Astrocyte (in vitro differentiated cells and primary cell): ENCODE measurements around the gene P3H4. TPM values are rescaled to one million over a fixed set of nuclear protein-coding genes. Genes with fewer than 3 reads are reported as not detected.
A peak's percentile ranks its signal among the peaks of the same experiment; 100 is the strongest.
"Not testable (repeated sequence)": the region's sequence is repeated elsewhere in the genome, so short reads cannot be mapped to it uniquely, and the experiment has no call there.

Experiments
- DNase-seq: peaks from one replicate; pipeline ENCODE4 v3.0.0-alpha.2; 2010; ENCODE audit warnings: low read depth
- FAIRE-seq: peaks from 2 replicates; lab custom pipeline; 2011; peaks lifted over from hg19 to GRCh38; lab: Jason Lieb, UNC
- H2AFZ ChIP-seq: 2 replicates; pipeline ENCODE4 v1.6.0; 2012; ENCODE audit warnings: low read depth, low read length, inconsistent platforms
- H3K27ac ChIP-seq: 2 replicates; pipeline ENCODE4 v1.5.1; 2011; ENCODE audit warnings: low read depth, low read length, inconsistent platforms
- H3K27me3 ChIP-seq: 2 replicates; pipeline ENCODE4 v1.6.0; 2011; ENCODE audit warnings: low read length, inconsistent platforms; ENCODE audit not compliant: insufficient read depth
- H3K36me3 ChIP-seq: 2 replicates; pipeline ENCODE4 v1.5.1; 2011; ENCODE audit warnings: low read length, inconsistent platforms; ENCODE audit not compliant: insufficient read depth
- H3K4me1 ChIP-seq: 2 replicates; pipeline ENCODE4 v1.5.1; 2011; ENCODE audit warnings: low read length, inconsistent platforms; ENCODE audit not compliant: insufficient read depth
- H3K4me2 ChIP-seq: 2 replicates; pipeline ENCODE4 v1.6.0; 2012; ENCODE audit warnings: low read length, inconsistent platforms
- H3K4me3 ChIP-seq: 2 replicates; pipeline ENCODE4 v1.5.1; 2011; ENCODE audit warnings: low read depth, mild to moderate bottlenecking, low read length, inconsistent platforms; ENCODE audit not compliant: insufficient read depth
- H3K79me2 ChIP-seq: 2 replicates; pipeline ENCODE4 v1.6.0; 2012; ENCODE audit warnings: mild to moderate bottlenecking, low read length, inconsistent platforms; ENCODE audit not compliant: insufficient read depth
- H3K9ac ChIP-seq: 2 replicates; pipeline ENCODE4 v1.6.0; 2012; ENCODE audit warnings: mild to moderate bottlenecking, low read length, inconsistent platforms
- H3K9me3 ChIP-seq: 2 replicates; pipeline ENCODE4 v1.5.1; 2012; ENCODE audit warnings: low read depth, mild to moderate bottlenecking, low read length, inconsistent platforms; ENCODE audit not compliant: insufficient read depth
- H4K20me1 ChIP-seq: 2 replicates; pipeline ENCODE4 v1.6.0; 2012; ENCODE audit warnings: low read length, inconsistent platforms; ENCODE audit not compliant: insufficient read depth
- H3K27ac Mint-ChIP-seq: one replicate; pipeline ENCODE4 v1.8.0; 2021; ENCODE audit warnings: mild to moderate bottlenecking, mixed read lengths; ENCODE audit not compliant: unreplicated experiment
- H3K27me3 Mint-ChIP-seq: one replicate; pipeline ENCODE4 v1.8.0; 2021; ENCODE audit warnings: low read depth, mixed read lengths; ENCODE audit not compliant: unreplicated experiment
- H3K36me3 Mint-ChIP-seq: one replicate; pipeline ENCODE4 v1.8.0; 2021; ENCODE audit warnings: low read depth, mixed read lengths; ENCODE audit not compliant: unreplicated experiment
- H3K4me1 Mint-ChIP-seq: one replicate; pipeline ENCODE4 v1.8.0; 2021; ENCODE audit warnings: low read depth, mixed read lengths; ENCODE audit not compliant: unreplicated experiment
- H3K4me3 Mint-ChIP-seq: one replicate; pipeline ENCODE4 v1.8.0; 2021; ENCODE audit warnings: mild to moderate bottlenecking, moderate library complexity, mixed read lengths; ENCODE audit not compliant: unreplicated experiment
- H3K9me3 Mint-ChIP-seq: one replicate; pipeline ENCODE4 v1.8.0; 2021; ENCODE audit warnings: mild to moderate bottlenecking, mixed read lengths; ENCODE audit not compliant: unreplicated experiment
- CTCF ChIP-seq: IDR thresholded peaks from 2 replicates; pipeline ENCODE4 v1.5.1; 2011; ENCODE audit warnings: low read depth, mild to moderate bottlenecking, inconsistent platforms, low read length, moderate library complexity; ENCODE audit not compliant: insufficient read depth
- EZH2 ChIP-seq: IDR thresholded peaks from 2 replicates; pipeline ENCODE4 v1.6.1; 2012; ENCODE audit warnings: mild to moderate bottlenecking, low read length, inconsistent platforms; ENCODE audit not compliant: insufficient read depth
- total RNA-seq: library from RNA; stranded (reverse); gene quantifications from 2 replicates; pipeline ENCODE4 v1.2.1, GENCODE V29; 2021

P3H4 gene
- total RNA-seq, 1 donor from 2014 or later: 81.5 TPM

GRCh38 chr17:41777157-41777573, 34.6 kb downstream of the P3H4 start:
- H3K27me3 ChIP-seq: no peaks in the 10 kb centered on the region
- H3K4me2 ChIP-seq: peak overlapping the region; percentile 79
- DNase-seq (no peak), FAIRE-seq (no peak)
- H3K36me3 ChIP-seq: no peaks in the 10 kb centered on the region
- peaks cover 39% of the 10 kb centered on the region for H3K4me1 ChIP-seq
- no peaks in the 10 kb centered on the region for H3K9me3 ChIP-seq
- Mint-ChIP-seq H3K4me3 (no peak overlapping the region), H3K4me1 (peaks cover 58% of the 10 kb centered on the region), H3K36me3 (peaks cover 14% of the 10 kb centered on the region), H3K27ac (no peak overlapping the region), H3K27me3 (no peaks in the 10 kb centered on the region), H3K9me3 (no peaks in the 10 kb centered on the region)
- peaks cover 35% of the 10 kb centered on the region for H3K79me2 ChIP-seq
- H3K4me3 ChIP-seq: no peak overlapping the region
- H3K27ac ChIP-seq: peak overlapping the region; percentile 81
- no peak overlapping the region for H2AFZ ChIP-seq
- H4K20me1 ChIP-seq: peaks cover 35% of the 10 kb centered on the region
- TF ChIP-seq CTCF (no peak), EZH2 (no peak)
- peak overlapping the region; percentile 50 for H3K9ac ChIP-seq

- H3K36me3 Mint-ChIP-seq, H3K27me3 ChIP-seq, FAIRE-seq, H3K4me2 ChIP-seq, H3K4me3 ChIP-seq, H3K27ac Mint-ChIP-seq, H3K27ac ChIP-seq, H3K9ac ChIP-seq, H3K27me3 Mint-ChIP-seq, H3K9me3 Mint-ChIP-seq, H3K36me3 ChIP-seq, H2AFZ ChIP-seq, DNase-seq, H3K9me3 ChIP-seq: not testable (repeated sequence)
- Mint-ChIP-seq H3K4me3 (peak overlapping the region; percentile 57), H3K4me1 (peaks cover 51% of the 10 kb centered on the region)
- Histone ChIP-seq H3K79me2 (peaks cover 28% of the 10 kb centered on the region), H3K4me1 (peaks cover 39% of the 10 kb centered on the region), H4K20me1 (peaks cover 27% of the 10 kb centered on the region)
Measured at GRCh38 chr17:41776262-41776900, 35.4 kb downstream of the P3H4 start.

GRCh38 chr17:41775394-41776226, 36.1 kb downstream of the P3H4 start:
- Histone ChIP-seq H3K4me1 (peaks cover 39% of the 10 kb centered on the region), H3K4me2 (peak overlapping the region; percentile 43), H2AFZ (no peak overlapping the region), H3K9me3 (no peaks in the 10 kb centered on the region), H3K9ac (peak overlapping the region; percentile 44), H4K20me1 (peaks cover 25% of the 10 kb centered on the region), H3K79me2 (peaks cover 26% of the 10 kb centered on the region), H3K27me3 (no peaks in the 10 kb centered on the region), H3K36me3 (no peaks in the 10 kb centered on the region), H3K27ac (no peak overlapping the region), H3K4me3 (no peak overlapping the region)
- DNase-seq: no peak
- Mint-ChIP-seq H3K27me3 (no peaks in the 10 kb centered on the region), H3K27ac (peak overlapping the region; percentile 83), H3K36me3 (peaks cover 5% of the 10 kb centered on the region), H3K4me1 (peaks cover 51% of the 10 kb centered on the region), H3K9me3 (no peaks in the 10 kb centered on the region), H3K4me3 (peak overlapping the region; percentile 57)
- FAIRE-seq: no peak
- no peak for TF ChIP-seq EZH2
- no peak for TF ChIP-seq CTCF
